HG03520 (cell line): Measurements from ENCODE around the gene RAB9A.
"Not testable (repeated sequence)": the region's sequence is repeated elsewhere in the genome, so short reads cannot be mapped to it uniquely, and the experiment has no call there.

Experiments
- ATAC-seq: cut with Tn5 transposase; IDR thresholded peaks from one replicate; pipeline ENCODE4 v1.9.1; 2021; ENCODE audit warnings: mild to moderate bottlenecking, moderate library complexity; ENCODE audit not compliant: unreplicated experiment

RAB9A gene

GRCh38 chrX:13699183-13699826 lies 10.4 kb downstream of the RAB9A start:
- ATAC-seq, result peak; percentile 66

- ATAC-seq, result no peak
Measured at GRCh38 chrX:13700380-13700779, 11.5 kb downstream of the RAB9A start.

- ATAC-seq, result no peak
Measured at GRCh38 chrX:13702111-13702789, 13.3 kb downstream of the RAB9A start.

GRCh38 chrX:13703135-13703534 lies 14.2 kb downstream of the RAB9A start:
- no peak for ATAC-seq

- ATAC-seq, result no peak
Measured at GRCh38 chrX:13703589-13703988, 14.7 kb downstream of the RAB9A start.

GRCh38 chrX:13711141-13711540 lies 22.2 kb downstream of the RAB9A start:
- no peak for ATAC-seq

- ATAC-seq, result no peak
Measured at GRCh38 chrX:13716455-13716854, 27.5 kb downstream of the RAB9A start.

GRCh38 chrX:13716905-13717304 lies 28.0 kb downstream of the RAB9A start:
- ATAC-seq, result no peak

GRCh38 chrX:13717700-13718472 lies 29.0 kb downstream of the RAB9A start:
- no peak for ATAC-seq

GRCh38 chrX:13719192-13719856 lies 30.4 kb downstream of the RAB9A start:
- ATAC-seq, result no peak

GRCh38 chrX:13721371-13721770 lies 32.4 kb downstream of the RAB9A start:
- ATAC-seq, result no peak

- no peak for ATAC-seq
Measured at GRCh38 chrX:13721819-13722519, 33.0 kb downstream of the RAB9A start.

- not testable (repeated sequence) for ATAC-seq
Measured at GRCh38 chrX:13724878-13725277, 36.0 kb downstream of the RAB9A start.

GRCh38 chrX:13726583-13726982 lies 37.7 kb downstream of the RAB9A start:
- ATAC-seq, result not testable (repeated sequence)

GRCh38 chrX:13730523-13730922 lies 41.6 kb downstream of the RAB9A start:
- ATAC-seq, result not testable (repeated sequence)

- no peak for ATAC-seq
Measured at GRCh38 chrX:13732246-13733067, 43.5 kb downstream of the RAB9A start.

GRCh38 chrX:13733506-13733905 lies 44.6 kb downstream of the RAB9A start:
- no peak for ATAC-seq

- peak; percentile 90 for ATAC-seq
Measured at GRCh38 chrX:13734278-13735172, 45.6 kb downstream of the RAB9A start, which contains the start of the genes OFD1 and TRAPPC2. Gene OFD1, plus strand, starts transcription at chrX:13734748. Its CDS starts 324 bp downstream, at chrX:13735072. Gene TRAPPC2, minus strand, starts transcription at chrX:13734620. Its CDS starts 14,657 bp downstream, at chrX:13719963.

GRCh38 chrX:13741695-13742094 lies 52.8 kb downstream of the RAB9A start:
- no peak for ATAC-seq
